BJ (cell line): ENCODE data around the gene SLC25A27. TPM values are rescaled to one million over a fixed set of nuclear protein-coding genes. Genes with fewer than 3 reads are reported as not detected.

ENCODE experiments used
- CTCF ChIA-PET: fragments of 350-600 bp; formaldehyde crosslinking; extraction: SDS; loops from one replicate; lab custom pipeline; 2021; ENCODE audit warnings: antibody characterized with exemption, inconsistent platforms; lab: Yijun Ruan, JAX
- POLR2A ChIA-PET: fragments of 300-600 bp; sonication (Branson Sonifier 250); formaldehyde crosslinking; extraction: SDS; loops from one replicate; lab custom pipeline; 2021; ENCODE audit warnings: antibody characterized with exemption; lab: Charles Lee
- DNase-seq: peaks from one replicate; pipeline ENCODE4 v3.0.0-alpha.2; 2011; ENCODE audit warnings: low read depth
- H3K27me3 ChIP-seq: 2 replicates; pipeline ENCODE4 v1.6.0; 2011; ENCODE audit warnings: low read length; ENCODE audit not compliant: control insufficient read depth, insufficient read depth
- H3K36me3 ChIP-seq: 2 replicates; pipeline ENCODE4 v1.5.1; 2011; ENCODE audit warnings: low read length; ENCODE audit not compliant: control insufficient read depth, insufficient read depth
- H3K4me3 ChIP-seq: 2 replicates; pipeline ENCODE4 v1.5.1; 2011; ENCODE audit warnings: low read depth, mild to moderate bottlenecking, control low read depth, low read length
- CTCF ChIP-seq: IDR thresholded peaks from 2 replicates; pipeline ENCODE4 v1.5.1; 2011; ENCODE audit warnings: low read depth, mild to moderate bottlenecking, control low read depth, inconsistent platforms, low read length, moderate library complexity; ENCODE audit not compliant: insufficient read depth
- polyA plus RNA-seq: library from polyadenylated mRNA; depleted of rRNA; stranded (reverse); fragments of >200 nt; gene quantifications from 2 replicates; pipeline ENCODE4 v1.2.3, GENCODE V29; 2011

SLC25A27 gene
- polyA plus RNA-seq, 1 experiment, result 1.6 TPM

DNA sequence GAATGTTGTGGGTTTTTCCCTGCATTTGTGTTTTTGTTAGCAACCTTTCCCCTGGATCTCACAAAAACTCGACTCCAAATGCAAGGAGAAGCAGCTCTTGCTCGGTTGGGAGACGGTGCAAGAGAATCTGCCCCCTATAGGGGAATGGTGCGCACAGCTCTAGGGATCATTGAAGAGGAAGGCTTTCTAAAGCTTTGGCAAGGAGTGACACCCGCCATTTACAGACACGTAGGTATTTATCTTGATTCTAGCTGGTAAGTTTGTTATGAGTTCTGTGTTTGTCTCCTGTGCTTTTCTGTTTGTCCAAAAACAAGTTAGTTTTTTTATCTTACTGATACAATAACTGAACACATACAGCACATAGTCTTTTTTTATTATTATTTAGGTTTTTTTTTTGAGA lies 3.0 kb downstream of the SLC25A27 start:
- H3K27me3 ChIP-seq, result peaks cover 3% of the 10 kb centered on the region; the same call in 1 of the 2 replicates
- CTCF ChIA-PET, result interaction anchor here (1.2 to 1.3 kb wide), 2 partner anchors 9 to 14 kb away, joined by 3 to 4 read pairs; no protein-coding TSS in a partner anchor
- no peak for DNase-seq
- TF ChIP-seq CTCF, result peak; percentile 32; the same call in 1 of the 2 replicates
- no peak overlapping the region for H3K4me3 ChIP-seq
- POLR2A ChIA-PET, result no interaction called here
- no peaks in the 10 kb centered on the region for H3K36me3 ChIP-seq

DNA sequence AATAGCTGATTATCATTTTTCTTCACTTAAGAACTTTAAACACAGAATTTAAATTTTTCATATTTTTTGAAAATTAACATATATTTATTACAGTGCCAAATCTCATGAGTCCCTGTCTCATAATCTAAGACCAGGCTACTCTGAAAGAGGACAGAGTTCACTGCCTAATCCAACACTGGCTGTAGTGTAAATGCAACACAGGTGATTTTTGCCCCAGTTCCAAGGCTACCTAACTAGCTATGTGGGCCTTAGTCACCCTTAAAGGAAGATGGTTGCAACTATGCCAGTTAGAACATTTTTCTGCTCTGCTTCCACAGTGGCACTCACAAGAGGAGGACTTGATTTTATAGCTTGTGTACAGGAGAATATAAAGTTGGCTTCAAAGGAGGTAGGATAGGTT lies 4.9 kb downstream of the SLC25A27 start:
- ChIA-PET POLR2A (no interaction called here), CTCF (no interaction called here)
- no peaks in the 10 kb centered on the region for H3K27me3 ChIP-seq

DNA sequence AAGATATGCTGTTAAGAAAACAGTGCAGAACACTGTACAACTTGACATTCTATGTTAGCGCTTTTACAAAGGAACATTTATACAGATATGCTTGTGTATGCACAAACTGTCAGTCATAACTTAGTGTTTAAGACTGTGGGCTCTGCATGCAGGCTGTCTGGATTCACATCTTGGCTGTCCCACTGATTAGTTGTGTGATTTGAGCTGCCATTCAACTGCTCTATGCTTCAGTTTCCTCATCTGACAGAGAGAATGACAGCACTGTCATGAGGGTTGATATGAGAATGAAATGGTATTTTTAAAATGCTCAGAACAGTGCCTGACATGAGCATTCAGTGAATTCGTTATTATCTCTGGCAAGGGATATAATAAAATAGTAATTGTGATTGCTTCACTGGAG lies 8.7 kb downstream of the SLC25A27 start:
- CTCF ChIA-PET, result no interaction called here
- POLR2A ChIA-PET, result no interaction called here
- no peaks in the 10 kb centered on the region for H3K27me3 ChIP-seq
- H3K36me3 ChIP-seq, result no peaks in the 10 kb centered on the region
- TF ChIP-seq CTCF, result no peak
- DNase-seq, result no peak
- H3K4me3 ChIP-seq, result no peak overlapping the region

More for the DNA sequence above, 4.9 kb downstream of the SLC25A27 start:
- TF ChIP-seq CTCF, result no peak
- H3K36me3 ChIP-seq, result no peaks in the 10 kb centered on the region
- no peak for DNase-seq
- H3K4me3 ChIP-seq, result no peak overlapping the region

- no peak for TF ChIP-seq CTCF
- ChIA-PET POLR2A (no interaction called here), CTCF (no interaction called here)
These were observed 14.6 kb downstream of the SLC25A27 start for GRCh38 chr6:46667377-46667776.

GRCh38 chr6:46674410-46674809 lies 21.6 kb downstream of the SLC25A27 start:
- ChIA-PET POLR2A (interaction anchor here (0.6 kb wide), 1 partner anchor 16 kb away, joined by 3 read pairs; no protein-coding TSS in a partner anchor), CTCF (no interaction called here)
- Histone ChIP-seq H3K36me3 (no peaks in the 10 kb centered on the region), H3K4me3 (no peak overlapping the region), H3K27me3 (no peaks in the 10 kb centered on the region)
- no peak for DNase-seq
- no peak for TF ChIP-seq CTCF

More at GRCh38 chr6:46667377-46667776, 14.6 kb downstream of the SLC25A27 start:
- no peaks in the 10 kb centered on the region for H3K36me3 ChIP-seq
- no peak overlapping the region for H3K4me3 ChIP-seq
- no peaks in the 10 kb centered on the region for H3K27me3 ChIP-seq
- DNase-seq, result no peak
